H1 (cell line): Measurements from ENCODE around the gene GAB2. TPM values are rescaled to one million over a fixed set of nuclear protein-coding genes. Genes with fewer than 3 reads are reported as not detected.

Source experiments
- CTCF ChIA-PET: fragments of 300-600 bp; sonication (Branson Sonifier 250); formaldehyde crosslinking; loops from one replicate; lab custom pipeline; 2021; ENCODE audit not compliant: partially characterized antibody; lab: Charles Lee
- POLR2A ChIA-PET: fragments of 300-600 bp; sonication (Branson Sonifier 250); formaldehyde crosslinking; loops from one replicate; lab custom pipeline; 2021; ENCODE audit warnings: inconsistent platforms; ENCODE audit not compliant: partially characterized antibody; lab: Charles Lee
- DNase-seq, 2 experiments: peaks; one replicate each; pipeline versions ENCODE4 v3.0.0 to v3.0.0-alpha.2; 2010 to 2022; ENCODE audit warnings: low spot score in 2 of 2, low read depth in 1 of 2, mixed read lengths in 1 of 2
- FAIRE-seq: peaks from 2 replicates; lab custom pipeline; 2011; peaks lifted over from hg19 to GRCh38; lab: Jason Lieb, UNC
- H2AFZ ChIP-seq: 2 replicates; pipeline ENCODE4 v1.8.1; 2012; ENCODE audit warnings: low read length, inconsistent platforms
- H2AK5ac ChIP-seq: 2 replicates; pipeline ENCODE4 v1.6.1; 2013; ENCODE audit warnings: low read depth, low read length
- H2BK120ac ChIP-seq: replicated peaks from 2 replicates; pipeline ENCODE3; 2013; ENCODE audit warnings: low read depth, low read length, inconsistent platforms
- H2BK12ac ChIP-seq: 2 replicates; pipeline ENCODE4 v1.6.1; 2013; ENCODE audit warnings: low read depth, low read length
- H2BK15ac ChIP-seq: 2 replicates; pipeline ENCODE4 v1.6.1; 2013; ENCODE audit warnings: low read length
- H2BK20ac ChIP-seq: 2 replicates; pipeline ENCODE4 v1.6.1; 2013; ENCODE audit warnings: low read length
- H2BK5ac ChIP-seq: 2 replicates; pipeline ENCODE4 v1.6.1; 2013; ENCODE audit warnings: low read depth, low read length
- H3K14ac ChIP-seq: 2 replicates; pipeline ENCODE4 v1.6.1; 2013; ENCODE audit warnings: inconsistent platforms; ENCODE audit not compliant: insufficient read length
- H3K18ac ChIP-seq: 2 replicates; pipeline ENCODE4 v1.6.1; 2013; ENCODE audit warnings: low read length; ENCODE audit errors: extremely low read depth
- H3K23ac ChIP-seq: 2 replicates; pipeline ENCODE4 v1.6.1; 2013; ENCODE audit warnings: inconsistent platforms; ENCODE audit not compliant: insufficient read length
- H3K23me2 ChIP-seq: 2 replicates; pipeline ENCODE4 v1.6.1; 2013; ENCODE audit warnings: low read depth, low read length
- H3K27ac ChIP-seq: 2 replicates; pipeline ENCODE4 v1.6.1; 2011; ENCODE audit warnings: low read depth, low read length, inconsistent platforms
- H3K27me3 ChIP-seq, 4 experiments: replicated peaks in 1 of 4; 1 replicate in 1 of 4; 2 replicates in 3 of 4; pipeline versions ENCODE4 v1.6.1 to v1.8.1; 2011 to 2013; ENCODE audit warnings: low read length in 3 of 4, mild to moderate bottlenecking in 3 of 4, inconsistent platforms in 2 of 4, mixed read lengths in 2 of 4, moderate library complexity in 1 of 4; ENCODE audit not compliant: control insufficient read depth in 3 of 4, insufficient read depth in 3 of 4; ENCODE audit errors: extremely low read depth in 1 of 4
- H3K36me3 ChIP-seq, 4 experiments: 2 replicates each; pipeline versions ENCODE4 v1.6.1 to v1.8.1; 2011 to 2013; ENCODE audit warnings: mild to moderate bottlenecking in 4 of 4, low read length in 3 of 4, moderate library complexity in 2 of 4, control low read depth in 1 of 4, inconsistent platforms in 1 of 4; ENCODE audit not compliant: insufficient read depth in 4 of 4, control insufficient read depth in 2 of 4
- H3K4ac ChIP-seq: replicated peaks from 2 replicates; pipeline ENCODE3; 2013; ENCODE audit warnings: low read length, low read depth, mixed read lengths, inconsistent platforms; ENCODE audit not compliant: insufficient read length
- H3K4me1 ChIP-seq, 4 experiments: replicated peaks in 1 of 4; 1 replicate in 1 of 4; 2 replicates in 3 of 4; pipeline versions ENCODE4 v1.6.1 to v1.8.1; 2011 to 2013; ENCODE audit warnings: low read length in 3 of 4, inconsistent platforms in 2 of 4, mixed read lengths in 1 of 4; ENCODE audit not compliant: insufficient read depth in 4 of 4, control insufficient read depth in 3 of 4
- H3K4me2 ChIP-seq, 2 experiments: 2 replicates each; pipeline versions ENCODE4 v1.6.1 to v1.8.1; 2011 to 2013; ENCODE audit warnings: low read depth in 2 of 2, low read length in 2 of 2, control low read depth in 1 of 2, inconsistent platforms in 1 of 2, mild to moderate bottlenecking in 1 of 2; ENCODE audit not compliant: insufficient read depth in 1 of 2
- H3K4me3 ChIP-seq, 4 experiments: fragments of 200-600, 300-600 bp in 1 of 4; sonication (generic), shearing (Covaris generic), sonication (Bioruptor Twin) in 1 of 4; 2 replicates each; pipeline versions ENCODE4 v1.5.1 to v1.8.1; 2011 to 2016; ENCODE audit warnings: low read length in 4 of 4, low read depth in 3 of 4, control low read depth in 2 of 4, inconsistent platforms in 2 of 4, mild to moderate bottlenecking in 2 of 4, mixed read lengths in 1 of 4, moderate library complexity in 1 of 4; ENCODE audit not compliant: insufficient read depth in 2 of 4; ENCODE audit errors: extremely low read depth in 1 of 4
- H3K56ac ChIP-seq: replicated peaks from 2 replicates; pipeline ENCODE3; 2013; ENCODE audit warnings: low read depth, mild to moderate bottlenecking, mixed read lengths, low read length, inconsistent platforms; ENCODE audit not compliant: insufficient read length
- H3K79me1 ChIP-seq: 2 replicates; pipeline ENCODE4 v1.6.1; 2013; ENCODE audit warnings: low read depth, low read length, control low read depth
- H3K79me2 ChIP-seq, 2 experiments: 2 replicates each; pipeline versions ENCODE4 v1.6.1 to v1.8.1; 2012 to 2013; ENCODE audit warnings: low read length in 2 of 2, mild to moderate bottlenecking in 2 of 2, inconsistent platforms in 1 of 2; ENCODE audit not compliant: insufficient read depth in 2 of 2, control insufficient read depth in 1 of 2
- H3K9ac ChIP-seq, 4 experiments: replicated peaks in 1 of 4; 1 replicate in 1 of 4; 2 replicates in 3 of 4; pipeline versions ENCODE4 v1.6.1 to v1.8.1; 2011 to 2013; ENCODE audit warnings: low read depth in 3 of 4, low read length in 3 of 4, control low read depth in 2 of 4, mild to moderate bottlenecking in 2 of 4, moderate library complexity in 2 of 4, inconsistent platforms in 1 of 4; ENCODE audit errors: extremely low read depth in 1 of 4
- H3K9me3 ChIP-seq, 2 experiments: 2 replicates each; pipeline versions ENCODE4 v1.6.1 to v1.8.1; 2012 to 2013; ENCODE audit warnings: mild to moderate bottlenecking in 2 of 2, moderate library complexity in 2 of 2, control low read depth in 1 of 2, inconsistent platforms in 1 of 2, low read depth in 1 of 2, low read length in 1 of 2, mixed read lengths in 1 of 2; ENCODE audit not compliant: insufficient read depth in 2 of 2
- H4K20me1 ChIP-seq, 2 experiments: replicated peaks in 1 of 2; 2 replicates each; pipeline versions ENCODE3 to v1.8.1; 2011 to 2013; ENCODE audit warnings: inconsistent platforms in 2 of 2, low read length in 2 of 2, mild to moderate bottlenecking in 1 of 2; ENCODE audit not compliant: insufficient read depth in 2 of 2, control insufficient read depth in 1 of 2
- H4K5ac ChIP-seq: 2 replicates; pipeline ENCODE4 v1.6.1; 2013; ENCODE audit warnings: low read length, low read depth, mixed read lengths, inconsistent platforms; ENCODE audit not compliant: insufficient read length
- H4K8ac ChIP-seq: 2 replicates; pipeline ENCODE4 v1.8.0; 2013; ENCODE audit warnings: mild to moderate bottlenecking, moderate library complexity, low read length, inconsistent platforms; ENCODE audit not compliant: insufficient read depth; ENCODE audit errors: extremely low read depth
- H4K91ac ChIP-seq: replicated peaks from 2 replicates; pipeline ENCODE3; 2013; ENCODE audit warnings: low read length, mixed read lengths, inconsistent platforms; ENCODE audit not compliant: insufficient read length
- ASH2L ChIP-seq: fragments of 200-600, 300-600 bp; sonication (generic); IDR thresholded peaks from one replicate; pipeline ENCODE4 v1.7.1; 2017; ENCODE audit warnings: low read length
- CBX8 ChIP-seq: fragments of 300-800, 300-1000 bp; sonication (generic); IDR thresholded peaks from 2 replicates; pipeline ENCODE4 v1.7.1; 2016; ENCODE audit warnings: low read depth, low read length, borderline replicate concordance
- KDM1A ChIP-seq: fragments of 200-600, 300-600 bp; sonication (generic); IDR thresholded peaks from 2 replicates; pipeline ENCODE4 v1.7.1; 2016; ENCODE audit warnings: mild to moderate bottlenecking, low read length, borderline replicate concordance
- RNF2 ChIP-seq: fragments of 200-900, 300-1000 bp; sonication (generic); IDR thresholded peaks from 2 replicates; pipeline ENCODE4 v1.7.1; 2016; ENCODE audit warnings: borderline replicate concordance, low read depth, mild to moderate bottlenecking, antibody characterized with exemption, low read length; ENCODE audit not compliant: poor library complexity, severe bottlenecking; ENCODE audit errors: missing control alignments
- SRF ChIP-seq: IDR thresholded peaks from 2 replicates; pipeline ENCODE4 v1.6.1; 2011; ENCODE audit warnings: mild to moderate bottlenecking, low read depth, low read length, moderate library complexity
- WGBS, 2 experiments: shearing (Covaris generic) in 1 of 2; methylation state at CpG; one replicate each; pipeline versions ENCODE4 v1.1.6 to v1.1.7; 2013 to 2015; ENCODE audit warnings: low lambda C conversion rate in 2 of 2, mixed read lengths in 2 of 2, inconsistent platforms in 1 of 2, low coverage in 1 of 2, missing lambda C conversion rate in 1 of 2; ENCODE audit not compliant: insufficient replicate concordance in 2 of 2, insufficient coverage in 1 of 2, insufficient read length in 1 of 2; ENCODE audit errors: extremely low coverage in 1 of 2, missing lambda C conversion rate in 1 of 2; 5-methylcytosine and 5-hydroxymethylcytosine counted together
- polyA plus RNA-seq, 7 experiments: library from polyadenylated mRNA; depleted of rRNA in 3 of 7; stranded (reverse) in 5 of 7; unstranded in 2 of 7; fragments of >200 nt in 5 of 7; fragments of 200-250 nt in 2 of 7; gene quantifications; 1 replicate in 5 of 7; 2 replicates in 1 of 7; 4 replicates in 1 of 7; pipeline versions ENCODE4 v1.2.1 to v1.2.3, GENCODE V29; 2011 to 2013; ENCODE audit warnings: missing spikeins in 2 of 7, mixed read lengths in 2 of 7
- total RNA-seq: library from RNA; stranded (reverse); fragmentation: NEBNext Ultra II Directional; extraction: Animal tissue kit (Norgen Biotek cat#: 25700); gene quantifications from 2 replicates; pipeline ENCODE4 v1.2.1, GENCODE V29; 2021

Gene GAB2
- total and polyA plus RNA-seq, 2 of the 8 experiments (the other 6 are each of a cell fraction or from before 2014, with no cell fraction given), result 6.3 to 14.0 TPM

- Histone ChIP-seq H4K91ac (no peak overlapping the region), H3K79me1 (no peaks in the 10 kb centered on the region), H2AK5ac (no peak overlapping the region), H3K4me2 (no peak overlapping the region; a peak in 1 of 4 replicates), H3K4ac (no peak overlapping the region), H3K14ac (no peak overlapping the region), H3K79me2 (no peaks in the 10 kb centered on the region), H3K9me3 (peaks cover 0 to 7% of the 10 kb centered on the region in 2 experiments; a peak in 2 of 4 replicates), H4K5ac (no peak overlapping the region), H4K20me1 (no peaks in the 10 kb centered on the region), H2BK20ac (no peak overlapping the region), H3K9ac (no peak overlapping the region), H3K4me3 (no peak overlapping the region), H3K4me1 (no peaks in the 10 kb centered on the region), H3K18ac (no peak overlapping the region), H4K8ac (no peak overlapping the region), H2BK120ac (no peak overlapping the region), H2AFZ (no peak overlapping the region), H3K56ac (no peak overlapping the region), H3K36me3 (no peaks in the 10 kb centered on the region), H2BK5ac (no peak overlapping the region), H3K27me3 (no peaks in the 10 kb centered on the region), H2BK15ac (no peak overlapping the region), H3K23ac (no peak overlapping the region), H2BK12ac (no peak overlapping the region), H3K23me2 (no peaks in the 10 kb centered on the region), H3K27ac (no peak overlapping the region)
- no peak for FAIRE-seq
- POLR2A ChIA-PET, result interaction anchor here (0.9 to 1.6 kb wide), 2 partner anchors 16 to 19 kb away, joined by 3 read pairs; no protein-coding TSS in a partner anchor
- WGBS, 2 experiments, result 76% methylated on average over 5 of the region's 5 CpGs; no CpG with 5 or more reads in 1 of the 2 experiments
- CTCF ChIA-PET, result interaction anchor here (0.8 to 1.8 kb wide), 6 partner anchors 12 to 40 kb away, joined by 3 to 6 read pairs (median 3); no protein-coding TSS in a partner anchor
- no peak for DNase-seq
- no peak for TF ChIP-seq SRF
- no peak for TF ChIP-seq CBX8
- no peak for TF ChIP-seq ASH2L
- no peak for TF ChIP-seq RNF2
- no peak for TF ChIP-seq KDM1A
Observed at GRCh38 chr11:78380615-78381051, 37.0 kb downstream of the GAB2 start.
